Stimulated activated naive CD8-positive, alpha-beta T cell treated with anti-CD3 and anti-CD28 coated beads, Interleukin-15, Interleukin-2, amounts not matched to agents 100 U/mL and 50 U/mL, for 24 hours (primary cell): ENCODE results near the gene DCDC2C.
"Not testable (repeated sequence)": the region's sequence is repeated elsewhere in the genome, so short reads cannot be mapped to it uniquely, and the experiment has no call there.

Experiments
- ATAC-seq: fragments of 150-1000 bp; cut with Tn5 transposase; one replicate; pipeline ENCODE4 v1.10.0; 2021
- DNase-seq: peaks from one replicate; pipeline ENCODE4 v3.0.0; 2021

Gene DCDC2C

DNA sequence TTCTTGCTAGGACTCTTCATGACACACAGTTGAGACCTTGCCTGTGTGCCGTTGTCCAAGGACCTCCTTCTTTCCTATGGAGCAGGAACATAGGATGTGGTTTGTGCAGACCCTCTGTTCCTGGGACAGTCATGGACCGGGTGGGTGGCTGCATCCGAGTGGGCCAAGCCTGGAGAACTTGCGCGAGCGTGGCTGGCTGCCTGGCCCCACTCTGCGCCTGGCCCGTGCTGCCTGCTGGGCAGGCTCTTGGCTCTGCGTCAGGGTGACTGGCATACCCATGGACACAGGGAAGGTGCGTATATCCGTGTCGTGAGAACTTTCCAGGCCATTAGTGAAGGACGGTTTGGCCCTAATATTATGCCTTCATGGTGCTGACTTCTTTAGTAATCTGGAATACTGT lies 68.2 kb downstream of the DCDC2C start:
- ATAC-seq, result no peak
- DNase-seq, result no peak

DNA sequence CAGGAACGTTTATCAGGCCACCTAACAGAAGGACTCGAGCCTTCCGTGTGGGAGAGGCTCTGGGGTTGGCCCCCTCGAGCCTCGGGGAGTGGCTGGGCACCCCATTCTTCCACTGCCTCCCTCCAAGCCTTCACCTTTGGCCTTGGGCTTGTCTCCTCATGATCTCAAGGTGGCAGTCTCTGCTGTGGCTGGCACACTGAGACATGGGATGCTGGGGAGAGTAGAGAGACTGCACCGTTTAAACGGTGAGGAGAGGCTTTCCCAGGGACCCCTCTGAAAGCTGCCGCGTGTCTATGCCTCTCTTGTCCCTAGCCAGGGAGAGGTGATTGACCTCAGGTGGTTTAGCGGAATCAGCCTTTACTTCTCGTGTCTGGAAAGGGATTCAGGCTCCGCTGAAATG lies 71.0 kb downstream of the DCDC2C start:
- DNase-seq (no peak), ATAC-seq (no peak)

DNA sequence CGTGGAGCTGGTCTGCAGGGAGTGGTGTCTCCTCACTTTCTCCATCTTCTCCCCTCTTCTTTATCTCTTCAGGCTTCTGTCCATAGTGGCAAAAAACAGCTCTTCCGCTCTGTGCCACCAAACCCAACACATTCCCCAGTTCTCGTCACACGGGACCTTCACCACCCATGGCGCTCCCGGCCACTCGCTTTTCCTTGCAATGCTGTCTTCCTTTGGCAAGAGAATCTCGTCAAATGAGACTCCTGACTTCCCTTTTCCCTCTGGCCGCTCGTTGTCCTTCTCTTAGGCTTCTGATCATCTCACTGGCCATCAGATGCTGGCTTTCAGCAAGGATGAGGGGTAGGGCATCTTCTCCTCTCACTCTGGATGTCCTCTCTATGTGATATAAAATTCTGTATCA lies 72.9 kb downstream of the DCDC2C start:
- DNase-seq (no peak), ATAC-seq (no peak)

DNA sequence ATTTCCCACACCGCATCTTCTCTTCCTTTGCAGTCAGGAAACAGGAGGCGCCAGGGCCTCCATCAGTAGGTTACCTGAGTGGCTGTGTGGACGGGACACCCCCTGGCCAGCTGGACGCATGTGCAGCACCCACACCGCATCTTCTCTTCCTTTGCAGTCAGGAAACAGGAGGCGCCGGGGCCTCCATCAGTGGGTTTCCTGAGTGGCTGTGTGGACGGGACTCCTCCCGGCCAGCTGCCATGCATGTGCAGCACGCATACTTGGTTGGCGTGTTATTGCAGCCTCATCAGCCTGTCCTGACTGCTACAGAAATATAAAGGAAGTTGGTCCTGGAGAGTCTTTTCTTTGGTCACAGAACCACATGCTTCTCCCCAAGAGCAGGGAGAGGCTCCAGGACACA lies 74.6 kb downstream of the DCDC2C start:
- ATAC-seq, result no peak
- no peak for DNase-seq

DNA sequence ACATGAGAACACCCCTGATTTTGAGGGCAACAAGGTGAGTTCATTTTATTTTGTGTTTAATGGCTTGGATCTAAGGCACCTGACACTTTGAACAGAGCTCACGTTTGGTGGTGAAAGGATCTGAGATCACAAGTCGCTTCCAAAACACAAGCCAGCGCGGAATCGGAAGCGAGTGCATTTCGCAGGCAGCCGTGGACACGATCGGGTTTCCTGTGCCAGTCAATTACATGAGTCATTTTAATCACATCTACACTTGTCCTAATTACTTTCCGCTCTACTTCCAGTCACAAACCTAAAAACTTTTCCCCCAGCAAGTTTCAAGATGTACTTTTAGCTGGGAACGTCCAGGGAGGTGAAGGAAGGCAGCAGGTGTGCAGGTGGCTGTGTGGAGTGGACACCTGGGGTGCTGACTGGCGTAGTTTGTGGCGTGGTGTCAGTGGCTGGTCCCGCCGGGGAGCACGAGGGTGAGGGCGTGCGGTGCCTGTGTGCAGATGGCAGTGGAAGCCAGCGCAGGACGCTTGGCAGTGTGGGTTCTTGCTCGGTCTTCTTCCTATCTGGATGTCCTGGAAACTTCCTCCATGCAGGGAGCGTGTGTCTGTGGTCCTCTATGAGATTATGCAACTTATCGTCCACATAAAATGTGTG lies 75.6 kb downstream of the DCDC2C start:
- no peak for DNase-seq
- ATAC-seq, result no peak

DNA sequence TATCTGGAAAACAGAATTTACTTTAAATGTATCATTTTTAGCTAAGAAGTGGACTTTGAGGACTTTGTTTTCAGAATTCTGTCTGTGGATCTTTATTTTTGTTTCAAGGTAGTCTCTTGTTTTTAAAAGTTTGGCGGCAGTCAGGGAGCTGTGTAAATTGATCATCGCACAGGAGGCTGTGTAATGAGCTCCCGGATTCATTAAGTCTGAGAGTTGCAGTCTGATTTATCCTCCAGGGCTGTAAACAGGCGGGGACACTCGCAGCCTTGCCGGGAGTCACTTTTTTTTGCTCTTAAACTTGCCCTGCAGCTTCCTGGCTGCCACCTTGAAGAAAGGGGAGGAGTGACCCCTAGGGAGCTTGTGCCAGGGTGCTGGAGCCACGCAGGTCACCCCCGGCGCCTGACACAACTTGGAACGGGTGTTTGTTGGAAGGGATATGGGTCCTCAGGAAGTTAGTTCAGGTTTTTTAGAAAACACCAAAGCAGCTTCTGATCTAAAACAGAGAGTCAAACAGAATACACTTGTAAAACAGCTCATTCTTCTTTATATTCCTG lies 76.2 kb downstream of the DCDC2C start:
- DNase-seq (no peak), ATAC-seq (no peak)

DNA sequence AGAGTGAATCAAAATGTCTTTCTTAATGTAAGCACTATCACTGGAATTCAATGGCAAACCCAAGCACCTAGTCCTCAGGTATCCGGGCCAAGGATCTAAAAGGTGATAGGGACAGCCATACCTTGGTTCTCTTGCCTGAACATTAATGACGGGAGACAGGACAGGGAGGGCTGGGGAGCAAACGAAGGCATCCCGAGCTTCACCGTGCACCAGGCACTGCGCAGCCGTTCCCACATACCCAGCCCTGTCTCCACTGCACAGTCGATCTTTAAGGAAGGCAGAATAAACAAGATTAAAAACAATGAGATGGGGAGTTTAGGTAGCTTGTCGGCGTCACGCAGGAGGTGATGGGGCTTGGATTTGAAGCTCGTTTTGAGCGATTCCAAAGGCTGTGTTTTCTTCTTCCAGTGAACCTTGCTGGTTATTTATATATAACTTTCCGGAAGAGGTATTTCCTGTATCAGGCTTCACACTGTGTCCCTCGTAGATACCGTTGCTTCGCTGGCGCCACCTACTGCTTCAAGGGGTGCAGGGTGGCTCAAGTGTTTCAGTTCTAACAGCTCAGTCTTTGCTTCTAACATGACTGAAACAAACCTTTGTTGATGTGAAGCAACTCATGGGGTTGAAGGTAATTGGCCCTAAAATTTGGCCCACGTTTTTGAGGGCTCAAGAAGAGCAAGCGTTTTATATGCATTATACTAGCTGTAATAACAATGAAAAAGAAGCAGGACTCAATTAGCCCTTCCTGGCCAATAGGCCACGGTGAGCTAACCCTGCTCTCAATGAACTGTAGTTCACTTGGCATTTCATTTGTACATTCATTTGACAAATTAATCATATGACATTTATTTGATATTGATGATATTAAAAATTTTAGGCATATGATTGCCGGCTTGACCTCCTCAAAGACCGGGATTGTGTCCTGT lies 77.4 kb downstream of the DCDC2C start:
- ATAC-seq (peak; percentile 91), DNase-seq (peak; percentile 61)

DNA sequence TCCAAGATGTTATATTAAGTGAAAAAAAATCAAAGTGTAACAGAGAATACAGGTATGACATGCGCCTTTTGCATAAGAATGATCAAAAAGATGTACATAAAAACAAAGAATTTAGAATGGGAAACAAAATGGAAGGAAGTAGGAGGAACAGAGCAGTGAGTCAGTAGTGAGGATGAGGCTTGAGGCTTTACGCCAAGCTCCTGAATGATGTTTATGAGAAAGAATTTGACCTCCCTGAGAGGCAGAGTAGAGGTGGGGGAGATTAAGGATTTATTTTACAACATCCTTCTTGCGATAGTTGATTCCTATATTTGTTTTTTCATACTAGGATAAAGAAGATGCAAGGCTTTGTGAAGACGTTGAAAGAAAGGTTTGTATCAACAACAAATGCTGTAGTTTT lies 81.4 kb downstream of the DCDC2C start:
- ATAC-seq (no peak), DNase-seq (no peak)

DNA sequence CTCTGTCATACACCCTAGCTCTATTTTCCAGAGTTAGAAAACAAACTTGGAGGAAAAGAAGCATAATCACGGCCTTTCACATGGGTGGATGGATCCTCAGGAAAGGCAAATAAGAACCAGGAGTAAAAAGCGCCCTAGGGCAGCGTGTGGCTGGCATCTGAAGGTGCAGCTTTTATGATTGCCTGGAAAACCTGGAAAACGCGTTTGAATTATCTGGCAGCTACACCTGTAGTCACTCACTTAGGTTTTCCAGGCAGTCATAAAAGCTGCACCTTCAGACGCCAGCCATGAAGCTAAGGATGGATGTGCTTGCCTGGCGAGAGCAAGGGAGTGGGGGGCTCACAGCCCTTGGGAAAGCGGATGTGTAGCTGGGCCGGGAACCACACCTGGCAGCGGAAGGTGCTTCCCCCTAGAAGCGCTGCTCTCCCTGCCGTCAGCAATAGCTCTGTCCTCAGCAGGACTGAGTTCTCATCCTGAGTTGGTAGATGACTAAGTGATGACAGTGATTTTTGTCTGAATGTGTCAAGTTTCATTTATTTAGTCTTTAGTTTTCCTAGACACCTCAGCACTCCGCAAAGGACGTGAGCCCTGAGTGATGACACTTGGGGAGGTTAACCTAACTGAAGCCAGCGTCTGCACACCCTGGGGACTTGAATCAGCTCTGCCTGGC lies 82.0 kb downstream of the DCDC2C start:
- DNase-seq, result no peak

DNA sequence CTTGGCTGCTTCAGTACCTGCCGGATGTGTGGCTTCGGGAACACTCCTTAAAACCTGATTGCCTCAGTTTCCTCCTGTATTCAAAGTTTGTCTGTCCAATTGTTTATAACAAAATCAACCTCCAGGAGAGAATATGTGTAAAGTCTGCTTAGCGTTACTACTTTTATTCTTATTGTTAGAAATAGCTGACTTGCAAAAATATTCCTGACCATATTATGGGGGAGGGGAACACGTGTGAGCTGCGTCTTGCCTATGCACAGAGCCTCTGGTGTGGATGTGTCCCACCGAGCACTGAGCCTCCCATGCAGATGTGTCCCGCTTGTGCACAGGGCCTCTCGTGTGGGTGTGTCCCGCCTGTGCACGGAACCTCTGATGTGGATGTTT lies 82.5 kb downstream of the DCDC2C start:
- ATAC-seq, result no peak
- no peak for DNase-seq

More for the DNA sequence above, 82.0 kb downstream of the DCDC2C start:
- ATAC-seq, result no peak

DNA sequence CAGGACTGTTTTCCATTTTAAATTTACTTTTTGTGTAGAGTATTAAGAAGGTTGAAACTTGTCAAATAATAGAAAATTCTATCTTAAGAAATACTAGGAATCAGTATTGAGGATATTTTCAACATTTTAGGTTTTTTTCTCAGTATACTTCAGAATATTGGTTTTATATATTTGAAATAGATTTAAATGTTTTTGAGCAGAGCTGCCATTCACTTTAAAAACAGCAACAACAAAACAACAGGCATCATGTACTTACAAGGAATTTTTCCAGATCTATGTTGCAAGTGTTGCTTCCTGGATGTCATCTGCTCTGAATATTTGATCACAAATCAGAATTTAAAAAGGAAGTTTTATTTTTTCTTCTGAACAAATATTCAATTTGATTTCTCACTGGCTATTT lies 84.4 kb downstream of the DCDC2C start:
- ATAC-seq, result no peak

DNA sequence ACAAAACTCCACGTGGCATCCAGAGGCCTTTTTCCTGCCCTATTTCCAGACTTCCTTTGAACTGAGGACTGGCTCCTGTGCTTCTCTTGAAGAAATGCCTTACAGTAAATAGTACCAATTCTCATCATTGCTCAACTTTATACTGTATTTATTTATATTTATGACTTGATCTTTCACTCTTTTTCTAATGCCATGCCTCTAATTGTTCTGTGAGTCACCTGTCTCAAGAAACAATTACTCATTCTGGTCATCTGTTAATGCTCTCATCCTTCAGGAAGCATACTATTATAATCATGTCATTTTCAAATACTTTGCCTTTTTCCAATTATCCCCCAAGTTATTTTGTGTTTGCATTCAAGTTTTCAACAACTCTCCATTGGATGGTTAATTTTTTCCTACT lies 85.9 kb downstream of the DCDC2C start:
- no peak for DNase-seq
- ATAC-seq, result no peak

More for the DNA sequence above, 84.4 kb downstream of the DCDC2C start:
- DNase-seq, result no peak

DNA sequence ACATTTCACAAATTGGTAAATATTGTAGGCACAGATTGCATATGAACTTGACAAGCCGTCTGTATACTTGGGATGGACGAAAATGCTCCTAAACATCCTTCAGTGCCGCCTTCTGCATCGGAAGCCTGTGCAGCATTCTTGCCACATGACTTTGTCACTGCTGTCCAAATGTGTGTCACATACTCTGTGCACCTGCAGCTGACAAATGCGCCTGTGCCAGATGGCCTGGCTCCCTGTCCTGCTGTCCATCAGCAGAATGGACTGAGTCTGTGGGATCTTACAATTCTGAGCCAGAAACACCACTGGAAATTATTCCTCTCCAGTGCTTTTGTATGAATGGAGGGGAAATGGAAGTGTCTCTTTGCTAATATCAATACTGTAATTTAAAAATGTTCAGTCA lies 89.9 kb downstream of the DCDC2C start:
- DNase-seq (no peak), ATAC-seq (no peak)

DNA sequence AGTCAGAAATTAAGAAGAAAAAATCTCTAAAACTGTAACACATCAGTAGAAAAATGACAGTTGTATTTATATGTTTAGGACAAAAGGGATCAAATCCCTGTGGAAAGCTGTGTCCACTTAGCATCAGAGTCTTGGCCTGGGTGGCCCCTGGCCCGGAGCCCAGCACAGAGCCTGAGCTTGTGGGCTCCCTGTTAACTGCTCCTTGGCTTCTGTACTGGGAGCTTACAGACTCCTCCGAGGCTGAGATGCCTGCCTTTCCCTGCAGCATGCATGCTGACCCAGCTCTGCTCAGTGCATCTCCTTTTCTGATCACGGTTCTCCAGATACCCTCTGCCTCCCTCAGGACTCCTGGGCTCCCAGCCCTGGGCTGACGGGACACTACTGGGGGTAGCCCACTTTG lies 98.1 kb downstream of the DCDC2C start:
- DNase-seq, result no peak
- ATAC-seq, result no peak

DNA sequence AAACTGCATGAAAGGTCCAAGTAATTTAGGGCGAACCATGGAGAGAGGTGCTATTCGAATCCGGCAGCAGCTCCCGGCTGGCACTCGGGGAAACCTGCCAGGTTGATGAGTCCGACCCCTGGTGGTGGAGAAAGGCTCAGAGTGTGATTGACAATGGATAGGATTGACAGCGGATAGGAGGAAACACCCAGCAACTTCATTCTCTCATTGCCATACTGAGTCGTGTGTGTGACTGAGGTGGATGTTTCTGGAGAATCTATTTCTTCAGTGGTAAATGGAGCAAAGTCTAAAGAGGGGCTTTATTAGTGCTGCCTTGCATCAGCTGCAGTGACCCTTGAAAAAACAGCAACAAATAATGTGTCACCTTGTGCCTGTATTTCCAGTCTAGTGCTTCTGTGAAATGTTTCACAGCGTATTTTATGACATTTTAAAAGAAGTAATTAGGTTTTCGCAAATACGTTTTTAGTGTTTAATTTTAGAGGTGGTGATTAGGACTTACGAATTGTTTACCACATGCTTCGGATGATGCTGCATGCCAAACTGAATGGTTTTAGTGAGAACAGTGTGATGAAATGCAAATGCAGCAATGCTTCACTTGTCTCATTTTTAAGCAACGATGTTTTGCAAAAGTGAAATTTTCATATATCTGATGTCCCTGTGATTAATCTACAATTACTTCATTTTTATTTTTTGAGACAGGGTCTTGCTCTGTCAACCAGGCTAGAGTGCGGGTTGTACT lies 102.0 kb downstream of the DCDC2C start:
- no peak for DNase-seq
- no peak for ATAC-seq

DNA sequence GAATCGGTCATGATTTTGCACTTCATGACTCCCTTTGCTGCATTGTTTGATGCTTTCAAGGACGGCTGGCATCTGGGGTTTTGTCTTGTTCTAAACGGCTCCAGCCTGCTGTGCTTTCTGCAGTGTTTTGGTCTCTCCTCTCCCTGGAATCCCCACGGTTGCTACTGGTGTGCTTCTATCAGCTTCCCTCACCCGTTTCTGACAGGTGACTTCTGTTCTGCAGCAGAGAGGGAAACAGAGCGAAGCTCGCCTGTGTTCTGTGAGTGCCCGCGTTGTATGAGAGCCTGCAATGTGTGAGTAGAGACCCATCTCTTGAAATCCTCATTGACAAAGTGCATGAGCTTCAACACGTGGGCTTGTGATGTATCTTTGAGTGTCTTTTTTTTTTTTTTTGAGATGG lies 102.8 kb downstream of the DCDC2C start:
- ATAC-seq (no peak), DNase-seq (no peak)

DNA sequence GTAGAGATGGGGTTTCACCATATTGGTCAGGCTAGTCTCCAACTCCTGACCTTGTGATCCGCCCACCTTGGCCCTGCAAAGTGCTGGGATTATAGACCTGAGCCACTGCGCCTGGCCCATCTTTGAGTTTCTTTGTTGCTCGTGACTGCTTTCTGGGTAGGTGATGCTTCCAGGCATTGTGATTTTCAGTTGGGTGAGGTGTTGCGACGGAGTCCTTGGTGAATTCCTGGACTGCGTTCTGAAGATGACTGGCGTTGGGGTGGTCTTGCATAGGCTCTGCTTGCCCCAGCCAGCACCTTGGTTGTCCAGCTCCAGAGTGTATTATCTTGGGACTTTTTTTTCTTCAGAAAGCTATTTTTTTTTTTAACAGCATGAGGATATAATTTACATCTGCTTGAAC lies 103.4 kb downstream of the DCDC2C start:
- DNase-seq (no peak), ATAC-seq (no peak)

DNA sequence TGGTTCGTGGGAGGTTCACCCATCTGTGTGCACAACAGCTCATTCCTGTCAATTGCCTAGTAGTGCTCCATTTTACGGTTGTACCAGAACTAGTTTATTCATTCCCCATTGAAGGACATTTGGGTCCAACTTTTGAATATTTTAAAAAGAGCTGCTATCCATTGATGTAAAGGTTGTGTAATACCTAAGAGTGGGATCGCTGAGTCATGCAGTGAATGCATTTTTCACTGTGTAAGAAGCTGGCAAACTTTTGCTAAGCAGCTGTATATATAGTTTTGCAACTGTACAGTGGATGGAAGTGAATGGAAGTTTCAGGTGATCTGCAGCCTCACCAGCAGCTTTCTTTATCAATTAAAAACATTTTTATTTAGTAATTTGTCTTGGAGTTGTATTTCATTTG lies 104.5 kb downstream of the DCDC2C start:
- no peak for DNase-seq
- no peak for ATAC-seq

DNA sequence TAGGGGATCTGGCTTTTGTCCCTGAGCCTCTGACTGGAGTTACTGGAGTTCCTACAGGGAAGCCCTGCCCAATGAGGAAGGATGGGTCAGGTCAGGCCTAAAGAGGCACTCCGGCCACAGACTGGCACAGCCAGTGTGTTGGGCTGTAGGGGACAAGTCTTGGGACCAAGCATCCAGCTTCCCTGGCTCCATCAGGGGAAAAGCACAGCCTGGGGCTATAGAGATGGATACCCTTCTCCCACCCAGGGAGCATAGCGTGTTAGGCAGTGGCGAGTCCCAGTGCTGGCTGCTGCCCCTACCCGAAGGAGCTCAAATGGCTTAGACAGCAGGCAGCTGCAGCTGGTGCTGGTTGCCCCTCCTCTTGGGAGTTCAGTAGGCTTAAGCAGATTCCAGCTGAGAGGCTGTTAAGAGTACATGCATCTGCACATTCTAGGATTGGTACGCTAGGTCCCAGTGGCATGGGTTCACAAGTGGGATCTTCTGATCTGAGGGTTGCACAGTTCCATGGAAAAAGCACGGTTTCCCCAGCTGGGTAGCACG lies 111.4 kb downstream of the DCDC2C start:
- no peak for ATAC-seq
- no peak for DNase-seq

DNA sequence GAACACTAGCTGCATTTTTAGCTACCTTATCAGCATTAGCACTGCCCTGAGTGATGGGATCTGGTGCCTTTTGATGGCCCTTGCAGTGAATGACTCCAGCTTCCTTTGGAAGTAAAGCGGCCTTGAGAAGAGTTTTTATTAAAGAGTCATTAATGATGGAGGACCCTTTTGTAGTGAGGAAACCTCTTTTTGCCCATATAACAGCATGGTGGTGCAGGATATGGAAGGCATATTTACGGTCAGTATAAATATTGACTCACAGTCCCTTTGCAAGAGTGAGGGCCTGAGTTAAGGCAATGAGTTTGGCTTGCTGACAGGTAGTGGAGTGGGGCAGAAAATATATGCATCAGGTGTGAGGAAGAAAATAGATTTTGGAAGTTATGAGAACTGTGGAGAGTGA lies 113.8 kb downstream of the DCDC2C start:
- DNase-seq, ATAC-seq: not testable (repeated sequence)

DNA sequence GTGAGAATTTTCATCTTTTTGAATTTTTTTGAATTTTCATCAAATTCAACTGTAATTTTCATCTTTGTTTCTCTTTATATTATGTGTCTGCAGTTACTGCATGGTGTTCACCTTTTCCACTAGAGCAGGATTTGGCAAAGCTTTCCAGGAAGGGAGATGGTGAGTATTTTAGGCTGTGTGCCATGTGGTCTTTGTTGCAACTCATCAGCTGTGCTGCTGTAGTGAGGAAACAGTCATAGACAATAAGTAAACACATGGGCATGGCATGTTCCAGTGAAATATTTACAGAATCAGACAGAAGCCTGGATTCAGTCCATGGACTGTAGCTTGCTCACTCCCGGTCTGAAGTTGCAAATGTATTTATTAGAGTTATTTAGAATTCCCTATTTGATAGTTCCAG lies 120.4 kb downstream of the DCDC2C start:
- ATAC-seq (no peak), DNase-seq (no peak)
